Mesenchymal stem cell (in vitro differentiated cells and primary cell): ENCODE data around the gene SPAG7.
A peak's percentile ranks its signal among the peaks of the same experiment; 100 is the strongest.

ENCODE experiments used
- DNase-seq: peaks from one replicate; pipeline ENCODE4 v3.0.0-alpha.2; 2013
- H2AFZ ChIP-seq: one replicate; pipeline ENCODE4 v1.6.1; 2013; ENCODE audit warnings: low read depth, mild to moderate bottlenecking, control low read depth, inconsistent platforms, low read length, moderate library complexity
- H2AK5ac ChIP-seq: 2 replicates; pipeline ENCODE4 v1.6.1; 2013; ENCODE audit warnings: low read length, moderate library complexity, mild to moderate bottlenecking, inconsistent platforms; ENCODE audit not compliant: severe bottlenecking
- H2BK120ac ChIP-seq: one replicate; pipeline ENCODE4 v1.6.1; 2013; ENCODE audit warnings: low read depth, mild to moderate bottlenecking, inconsistent platforms, low read length, moderate library complexity
- H2BK12ac ChIP-seq, 2 experiments: one replicate each; pipeline ENCODE4 v1.6.1; 2013; ENCODE audit warnings: inconsistent platforms in 2 of 2, low read length in 2 of 2, mild to moderate bottlenecking in 2 of 2, moderate library complexity in 2 of 2, control low read depth in 1 of 2
- H2BK15ac ChIP-seq: one replicate; pipeline ENCODE4 v1.6.1; 2013; ENCODE audit warnings: mild to moderate bottlenecking, low read depth, inconsistent platforms; ENCODE audit not compliant: poor library complexity, severe bottlenecking
- H2BK5ac ChIP-seq: 2 replicates; pipeline ENCODE4 v1.6.1; 2013; ENCODE audit warnings: low read depth, mild to moderate bottlenecking, low read length, control low read depth, inconsistent platforms; ENCODE audit not compliant: poor library complexity, severe bottlenecking
- H3K14ac ChIP-seq, 2 experiments: one replicate each; pipeline ENCODE4 v1.6.1; 2013; ENCODE audit warnings: inconsistent platforms in 2 of 2, low read length in 2 of 2, control low read depth in 1 of 2, mild to moderate bottlenecking in 1 of 2, moderate library complexity in 1 of 2
- H3K18ac ChIP-seq, 2 experiments: one replicate each; pipeline ENCODE4 v1.6.1; 2013; ENCODE audit warnings: inconsistent platforms in 2 of 2, low read length in 2 of 2, control low read depth in 1 of 2, low read depth in 1 of 2, mild to moderate bottlenecking in 1 of 2
- H3K23ac ChIP-seq, 2 experiments: one replicate each; pipeline ENCODE4 v1.6.1; 2013; ENCODE audit warnings: inconsistent platforms in 2 of 2, low read length in 2 of 2, mild to moderate bottlenecking in 2 of 2, moderate library complexity in 2 of 2, control low read depth in 1 of 2
- H3K27ac ChIP-seq: 2 replicates; pipeline ENCODE4 v1.5.1; 2013; ENCODE audit warnings: mild to moderate bottlenecking, moderate library complexity, low read length, control low read depth, inconsistent platforms; ENCODE audit not compliant: poor library complexity, severe bottlenecking
- H3K27me3 ChIP-seq, 2 experiments: 2 replicates each; pipeline versions ENCODE4 v1.6.1 to v1.7.0; 2013; ENCODE audit warnings: low read length in 2 of 2, mild to moderate bottlenecking in 2 of 2, moderate library complexity in 2 of 2, control low read depth in 1 of 2, inconsistent platforms in 1 of 2; ENCODE audit not compliant: control insufficient read depth in 1 of 2, insufficient read depth in 1 of 2
- H3K36me3 ChIP-seq, 2 experiments: 2 replicates each; pipeline versions ENCODE4 v1.6.1 to v1.7.0; 2013; ENCODE audit warnings: low read length in 2 of 2, control low read depth in 1 of 2, inconsistent platforms in 1 of 2, low read depth in 1 of 2, mild to moderate bottlenecking in 1 of 2; ENCODE audit not compliant: insufficient read depth in 2 of 2, control insufficient read depth in 1 of 2
- H3K4ac ChIP-seq, 2 experiments: one replicate each; pipeline ENCODE4 v1.6.1; 2013; ENCODE audit warnings: inconsistent platforms in 2 of 2, low read length in 2 of 2, mild to moderate bottlenecking in 2 of 2, moderate library complexity in 2 of 2, control low read depth in 1 of 2, low read depth in 1 of 2
- H3K4me1 ChIP-seq: 2 replicates; pipeline ENCODE4 v1.6.1; 2013; ENCODE audit warnings: low read depth, low read length, control low read depth; ENCODE audit not compliant: control insufficient read depth, insufficient read depth
- H3K4me2 ChIP-seq: 2 replicates; pipeline ENCODE4 v1.6.1; 2013; ENCODE audit warnings: low read length, mild to moderate bottlenecking, inconsistent platforms; ENCODE audit not compliant: poor library complexity, severe bottlenecking
- H3K4me3 ChIP-seq, 2 experiments: 2 replicates each; pipeline versions ENCODE4 v1.5.1 to v1.7.0; 2013; ENCODE audit warnings: low read length in 2 of 2, mild to moderate bottlenecking in 2 of 2, control low read depth in 1 of 2, low read depth in 1 of 2; ENCODE audit not compliant: insufficient read depth in 1 of 2
- H3K79me1 ChIP-seq: replicated peaks from 2 replicates; pipeline ENCODE4 v1.6.1; 2013; ENCODE audit warnings: mild to moderate bottlenecking, control low read depth, low read length, inconsistent platforms; ENCODE audit not compliant: poor library complexity, severe bottlenecking
- H3K9ac ChIP-seq: 2 replicates; pipeline ENCODE4 v1.7.0; 2013; ENCODE audit warnings: mild to moderate bottlenecking, low read length, moderate library complexity
- H3K9me3 ChIP-seq: 2 replicates; pipeline ENCODE4 v1.7.0; 2013; ENCODE audit warnings: mild to moderate bottlenecking, low read length; ENCODE audit not compliant: control insufficient read depth
- H4K8ac ChIP-seq: one replicate; pipeline ENCODE4 v1.6.1; 2013; ENCODE audit warnings: inconsistent platforms, mild to moderate bottlenecking, low read length, moderate library complexity
- H4K91ac ChIP-seq: one replicate; pipeline ENCODE4 v1.6.1; 2013; ENCODE audit warnings: mild to moderate bottlenecking, low read length, inconsistent platforms
- whole genome bisulfite sequencing: methylation state at CpG from one replicate; pipeline ENCODE4 v1.1.7; 2013; ENCODE audit warnings: mixed read lengths; 5-methylcytosine and 5-hydroxymethylcytosine counted together

The SPAG7 gene

GRCh38 chr17:4998732-4999429 is 31.3 kb upstream of the SPAG7 start:
- peak overlapping the region; percentile 91 for H3K9ac ChIP-seq
- peak overlapping the region in 1 of 2 experiments; percentile 24 for H3K23ac ChIP-seq
- H2BK5ac ChIP-seq: no peak overlapping the region
- H3K27me3 ChIP-seq: no peaks in the 10 kb centered on the region
- H3K9me3 ChIP-seq: no peaks in the 10 kb centered on the region
- peaks cover 28% of the 10 kb centered on the region for H3K4me1 ChIP-seq
- H4K8ac ChIP-seq: no peak overlapping the region
- peaks cover 33 to 42% of the 10 kb centered on the region in 2 experiments for H3K36me3 ChIP-seq
- H4K91ac ChIP-seq: peak overlapping the region; percentile 72
- H2AK5ac ChIP-seq: peak overlapping the region; percentile 70
- H2BK15ac ChIP-seq: peak overlapping the region; percentile 34
- DNase-seq: no peak
- no peak overlapping the region for H2BK120ac ChIP-seq
- H3K18ac ChIP-seq: peak overlapping the region in 1 of 2 experiments; percentile 86
- peak overlapping the region; percentile 10 to 59 for H3K4ac ChIP-seq
- H3K14ac ChIP-seq: peak overlapping the region in 1 of 2 experiments; percentile 91
- no peak overlapping the region for H2AFZ ChIP-seq
- H3K27ac ChIP-seq: no peak overlapping the region
- 29% methylated on average over 14 of the region's 14 CpGs for WGBS
- peaks cover 31% of the 10 kb centered on the region for H3K79me1 ChIP-seq
- peak overlapping the region; percentile 38 to 60 for H2BK12ac ChIP-seq
- H3K4me3 ChIP-seq: peak overlapping the region; percentile 88 to 99
- H3K4me2 ChIP-seq: peak overlapping the region; percentile 90

- Histone ChIP-seq H3K23ac (peak overlapping the region in 1 of 2 experiments; percentile 5), H3K18ac (peak overlapping the region; percentile 79 to 86), H3K4me2 (peak overlapping the region; percentile 90), H2BK5ac (no peak overlapping the region), H3K27ac (no peak overlapping the region), H3K4me3 (peak overlapping the region; percentile 88 to 99), H2AK5ac (peak overlapping the region; percentile 70), H2BK12ac (peak overlapping the region; percentile 38 to 60), H2BK120ac (peak overlapping the region; percentile 88), H3K79me1 (peaks cover 24% of the 10 kb centered on the region), H4K8ac (peak overlapping the region; percentile 21), H3K9me3 (no peaks in the 10 kb centered on the region), H2BK15ac (peak overlapping the region; percentile 56), H3K27me3 (no peaks in the 10 kb centered on the region), H4K91ac (peak overlapping the region; percentile 72), H3K9ac (peak overlapping the region; percentile 91), H3K4me1 (peaks cover 26% of the 10 kb centered on the region), H2AFZ (no peak overlapping the region), H3K4ac (peak overlapping the region; percentile 43 to 88), H3K36me3 (peaks cover 26 to 35% of the 10 kb centered on the region in 2 experiments), H3K14ac (peak overlapping the region in 1 of 2 experiments; percentile 91)
- DNase-seq: peak; percentile 43
- WGBS: under 1% methylated on average over 37 of the region's 55 CpGs
Measured at GRCh38 chr17:4998027-4998731, 30.6 kb upstream of the SPAG7 start.

- H2BK12ac ChIP-seq: peak within 1 kb of the TSS; percentile 38 to 61
- H3K4me2 ChIP-seq: peak within 1 kb of the TSS; percentile 90
- peak; percentile 89 for DNase-seq
- H2BK15ac ChIP-seq: peak within 1 kb of the TSS; percentile 56
- H4K8ac ChIP-seq: peak within 1 kb of the TSS; percentile 78
- H2BK120ac ChIP-seq: peak within 1 kb of the TSS; percentile 88
- H3K27me3 ChIP-seq: no peaks in the 10 kb centered on the region
- H3K9me3 ChIP-seq: no peaks in the 10 kb centered on the region
- peak within 1 kb of the TSS in 1 of 2 experiments; percentile 92 for H3K23ac ChIP-seq
- H3K9ac ChIP-seq: peak within 1 kb of the TSS; percentile 91
- H3K4me1 ChIP-seq: peaks cover 26% of the 10 kb centered on the region
- peak within 1 kb of the TSS; percentile 82 for H2AK5ac ChIP-seq
- H3K14ac ChIP-seq: peak within 1 kb of the TSS in 1 of 2 experiments; percentile 91
- peak within 1 kb of the TSS; percentile 80 for H2AFZ ChIP-seq
- peak within 1 kb of the TSS; percentile 79 to 86 for H3K18ac ChIP-seq
- H3K27ac ChIP-seq: peak within 1 kb of the TSS; percentile 63
- H3K79me1 ChIP-seq: peaks cover 22% of the 10 kb centered on the region
- peak within 1 kb of the TSS; percentile 72 for H4K91ac ChIP-seq
- H2BK5ac ChIP-seq: peak within 1 kb of the TSS; percentile 92
- WGBS: under 1% methylated on average over 56 of the region's 93 CpGs
- peak within 1 kb of the TSS; percentile 43 to 88 for H3K4ac ChIP-seq
- peaks cover 20 to 28% of the 10 kb centered on the region in 2 experiments for H3K36me3 ChIP-seq
- peak within 1 kb of the TSS; percentile 88 to 99 for H3K4me3 ChIP-seq
Measured at GRCh38 chr17:4997302-4998026, 29.8 kb upstream of the SPAG7 start, which contains the start of the genes INCA1 and KIF1C. Gene INCA1, minus strand, starts transcription at chr17:4997522. Its CDS starts 3,085 bp downstream, at chr17:4994437. Gene KIF1C, plus strand, starts transcription at chr17:4997950. Its CDS starts 2,297 bp downstream, at chr17:5000247.
